ENCODE measurements around the gene RND3.

DNA sequence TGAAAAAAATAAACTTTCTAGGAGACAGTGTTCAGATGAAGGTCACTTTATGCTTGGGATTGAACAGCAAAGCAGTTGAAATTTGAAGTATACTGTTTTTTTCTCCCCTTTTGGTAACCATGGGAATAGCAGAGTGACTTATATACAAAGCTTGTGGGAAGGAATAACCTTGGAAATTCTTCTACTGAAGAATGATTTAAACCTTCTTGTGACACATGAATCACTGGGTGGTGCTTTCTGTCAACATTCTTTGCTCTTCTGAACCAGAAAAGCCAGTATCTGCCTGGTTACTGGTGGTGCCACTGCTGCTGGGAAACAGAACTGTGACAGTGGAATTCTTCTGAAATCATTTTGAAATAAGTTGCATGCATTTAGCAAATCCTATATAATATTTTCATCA, 39.4 kb upstream of the RND3 start:
- TF ChIP-seq, protein P1, sequence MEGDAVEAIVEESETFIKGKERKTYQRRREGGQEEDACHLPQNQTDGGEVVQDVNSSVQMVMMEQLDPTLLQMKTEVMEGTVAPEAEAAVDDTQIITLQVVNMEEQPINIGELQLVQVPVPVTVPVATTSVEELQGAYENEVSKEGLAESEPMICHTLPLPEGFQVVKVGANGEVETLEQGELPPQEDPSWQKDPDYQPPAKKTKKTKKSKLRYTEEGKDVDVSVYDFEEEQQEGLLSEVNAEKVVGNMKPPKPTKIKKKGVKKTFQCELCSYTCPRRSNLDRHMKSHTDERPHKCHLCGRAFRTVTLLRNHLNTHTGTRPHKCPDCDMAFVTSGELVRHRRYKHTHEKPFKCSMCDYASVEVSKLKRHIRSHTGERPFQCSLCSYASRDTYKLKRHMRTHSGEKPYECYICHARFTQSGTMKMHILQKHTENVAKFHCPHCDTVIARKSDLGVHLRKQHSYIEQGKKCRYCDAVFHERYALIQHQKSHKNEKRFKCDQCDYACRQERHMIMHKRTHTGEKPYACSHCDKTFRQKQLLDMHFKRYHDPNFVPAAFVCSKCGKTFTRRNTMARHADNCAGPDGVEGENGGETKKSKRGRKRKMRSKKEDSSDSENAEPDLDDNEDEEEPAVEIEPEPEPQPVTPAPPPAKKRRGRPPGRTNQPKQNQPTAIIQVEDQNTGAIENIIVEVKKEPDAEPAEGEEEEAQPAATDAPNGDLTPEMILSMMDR (IDR thresholded peaks at IDR 0.05): no peak
- TF ChIP-seq POLR2A (IDR thresholded peaks at IDR 0.05): no peak

All from tibial nerve (tissue), 3 donors.